ENCODE data around the gene EIF2S1.
"Not testable (repeated sequence)": the region's sequence is repeated elsewhere in the genome, so short reads cannot be mapped to it uniquely, and the experiment has no call there.

Gene EIF2S1

DNA sequence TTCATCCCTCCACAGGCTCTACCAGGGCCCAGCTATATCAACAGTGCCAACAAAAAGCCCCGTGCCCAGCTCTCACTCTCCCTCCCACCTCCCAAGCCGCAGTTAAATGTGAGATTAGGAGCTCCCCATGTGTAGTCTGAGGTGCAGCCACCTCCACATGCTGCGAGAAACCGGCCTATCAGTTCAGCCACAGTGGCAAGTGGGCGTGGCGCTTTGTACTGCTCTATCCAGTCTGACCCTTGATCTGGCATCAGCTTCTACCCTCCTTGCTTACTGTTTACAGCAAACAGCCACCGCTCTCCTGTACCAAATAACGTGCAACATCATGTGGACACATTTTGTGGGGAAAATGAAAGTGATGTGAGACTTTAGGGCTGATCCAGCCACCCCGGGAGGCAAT, 50.2 kb downstream of the EIF2S1 start:
- no peak for DNase-seq
- TF ChIP-seq, protein P1, sequence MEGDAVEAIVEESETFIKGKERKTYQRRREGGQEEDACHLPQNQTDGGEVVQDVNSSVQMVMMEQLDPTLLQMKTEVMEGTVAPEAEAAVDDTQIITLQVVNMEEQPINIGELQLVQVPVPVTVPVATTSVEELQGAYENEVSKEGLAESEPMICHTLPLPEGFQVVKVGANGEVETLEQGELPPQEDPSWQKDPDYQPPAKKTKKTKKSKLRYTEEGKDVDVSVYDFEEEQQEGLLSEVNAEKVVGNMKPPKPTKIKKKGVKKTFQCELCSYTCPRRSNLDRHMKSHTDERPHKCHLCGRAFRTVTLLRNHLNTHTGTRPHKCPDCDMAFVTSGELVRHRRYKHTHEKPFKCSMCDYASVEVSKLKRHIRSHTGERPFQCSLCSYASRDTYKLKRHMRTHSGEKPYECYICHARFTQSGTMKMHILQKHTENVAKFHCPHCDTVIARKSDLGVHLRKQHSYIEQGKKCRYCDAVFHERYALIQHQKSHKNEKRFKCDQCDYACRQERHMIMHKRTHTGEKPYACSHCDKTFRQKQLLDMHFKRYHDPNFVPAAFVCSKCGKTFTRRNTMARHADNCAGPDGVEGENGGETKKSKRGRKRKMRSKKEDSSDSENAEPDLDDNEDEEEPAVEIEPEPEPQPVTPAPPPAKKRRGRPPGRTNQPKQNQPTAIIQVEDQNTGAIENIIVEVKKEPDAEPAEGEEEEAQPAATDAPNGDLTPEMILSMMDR (IDR thresholded peaks at IDR 0.05; ENCODE audit: low read depth, low read length, missing control alignments) = no peak
- Histone ChIP-seq H3K27me3 (replicated peaks) (no peaks in the 10 kb centered on the region), H3K4me3 (ENCODE audit: low read depth, low read length) (no peak overlapping the region), H3K27ac (no peak overlapping the region), H3K36me3 (replicated peaks) (no peaks in the 10 kb centered on the region)
- in situ Hi-C loops (cut with HindIII; ENCODE audit: low pct_ligation_motif_present, low sequenced_read_pairs) = no loop called here

DNA sequence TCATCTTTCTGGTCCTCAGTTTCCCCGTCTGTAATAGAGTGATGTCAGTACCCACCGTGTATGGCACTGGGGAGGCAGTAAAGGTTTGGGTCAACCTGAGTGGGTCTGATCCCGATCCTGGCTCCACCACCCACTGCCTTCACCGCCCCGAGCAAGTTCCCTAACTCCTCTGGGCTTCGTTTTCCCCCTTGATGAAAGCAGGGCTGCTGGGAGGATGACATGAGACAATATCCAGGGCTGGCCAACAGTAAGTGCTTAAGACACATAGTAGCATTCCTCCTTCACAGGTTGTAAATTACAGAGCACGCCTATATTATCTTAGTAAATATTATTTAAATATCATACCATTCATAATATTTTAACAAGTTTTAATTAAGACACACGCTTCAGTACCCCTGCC, 51.2 kb downstream of the EIF2S1 start:
- Histone ChIP-seq H3K27me3 (replicated peaks) (no peaks in the 10 kb centered on the region), H3K4me3 (ENCODE audit: low read depth, low read length) (peak overlapping the region; percentile 61), H3K27ac (no peak overlapping the region), H3K36me3 (replicated peaks) (no peaks in the 10 kb centered on the region)
- no peak for DNase-seq
- in situ Hi-C loops (cut with HindIII; ENCODE audit: low pct_ligation_motif_present, low sequenced_read_pairs) = no loop called here
- TF ChIP-seq, protein P1 (IDR thresholded peaks at IDR 0.05; ENCODE audit: low read depth, low read length, missing control alignments) = no peak

DNA sequence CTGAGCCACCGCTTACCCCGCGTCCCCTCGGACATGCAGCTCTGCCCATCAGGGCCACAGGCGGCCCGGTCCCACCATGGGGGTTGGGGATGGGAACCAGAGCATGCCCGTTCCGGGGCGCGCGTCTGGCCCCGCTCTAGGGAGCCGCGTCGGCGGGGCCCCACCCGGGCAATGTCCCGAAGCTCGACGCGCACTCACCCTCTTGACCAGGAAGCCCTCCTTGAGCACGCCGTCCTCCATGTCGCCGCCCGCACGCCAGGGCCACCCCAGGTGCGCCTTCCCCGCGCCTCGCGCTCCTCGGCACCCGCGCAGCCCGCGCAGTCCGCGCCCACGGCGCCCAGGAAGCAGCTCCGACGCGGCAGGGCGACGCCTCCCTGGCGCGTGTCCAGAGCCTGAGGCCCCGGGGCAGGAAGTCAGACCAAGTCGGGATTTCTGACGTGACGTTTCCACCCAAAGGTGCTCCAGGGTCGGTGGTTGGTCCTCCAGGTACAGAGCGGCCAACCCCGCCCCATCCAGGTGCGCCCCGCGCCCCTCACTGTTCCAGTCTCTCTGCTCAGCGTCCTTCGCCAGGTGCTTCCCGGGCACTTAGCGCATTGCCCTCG, 51.8 kb downstream of the EIF2S1 start, which contains the start of gene PLEK2:
Gene PLEK2 (minus strand): TSS at position 346 of the 602 bp plus-strand sequence. CDS start 106 bp downstream, at position 240.
- H3K27me3 ChIP-seq (replicated peaks) = no peaks in the 10 kb centered on the region
- peak within 1 kb of the TSS; percentile 61 for H3K4me3 ChIP-seq (ENCODE audit: low read depth, low read length)
- H3K36me3 ChIP-seq (replicated peaks) = no peaks in the 10 kb centered on the region
- no peak within 1 kb of the TSS for H3K27ac ChIP-seq
- TF ChIP-seq, protein P1 (IDR thresholded peaks at IDR 0.05; ENCODE audit: low read depth, low read length, missing control alignments) = no peak
- no peak for DNase-seq
- in situ Hi-C loops (cut with HindIII; ENCODE audit: low pct_ligation_motif_present, low sequenced_read_pairs) = no loop called here

DNA sequence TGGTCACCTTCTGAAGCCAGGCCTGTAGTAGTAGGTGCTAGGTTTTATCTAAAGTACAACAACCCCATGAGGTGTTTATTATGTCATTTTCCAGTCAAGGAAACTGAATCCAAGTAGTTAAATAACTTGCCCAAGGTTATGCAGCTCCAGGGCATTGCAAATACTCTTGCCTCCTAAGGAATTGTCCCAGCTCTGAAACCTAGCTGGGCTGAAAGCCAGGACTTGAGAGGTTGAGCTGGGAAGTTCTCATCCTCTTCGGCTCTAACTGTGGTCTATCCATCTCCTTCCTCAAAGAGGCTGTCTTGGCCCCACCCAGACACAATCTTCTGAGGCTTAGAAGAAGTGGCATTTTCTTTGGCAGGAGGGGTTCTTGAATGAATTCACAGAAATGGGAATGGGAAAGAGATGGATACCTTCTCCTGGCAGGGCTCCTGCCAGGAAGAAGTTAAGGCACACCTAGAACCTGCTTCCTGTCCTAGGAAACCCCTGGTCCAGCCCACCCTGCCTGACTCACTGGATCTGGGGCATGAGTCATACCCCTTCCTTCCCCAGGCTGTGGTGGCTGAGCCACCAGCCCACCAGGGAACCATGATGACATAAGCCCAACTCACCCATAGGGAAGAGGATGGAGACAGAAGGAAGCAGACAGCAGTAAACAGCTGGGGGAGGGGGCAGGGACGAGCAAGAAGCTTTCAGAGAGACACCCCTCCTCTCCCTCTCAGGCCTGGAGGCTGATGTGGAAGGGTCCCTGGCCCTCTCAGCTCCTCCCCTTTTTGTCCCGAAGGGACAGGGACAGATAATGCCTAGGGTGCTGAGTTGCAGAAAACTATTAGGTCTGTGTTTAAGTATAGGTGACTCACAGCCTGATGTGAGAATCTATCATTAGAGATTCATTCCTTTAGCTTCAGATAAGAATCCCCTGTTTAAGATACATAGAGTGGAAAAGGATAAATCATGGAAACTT, 54.0 kb downstream of the EIF2S1 start:
- Histone ChIP-seq H3K4me3 (ENCODE audit: low read depth, low read length) (peak overlapping the region; percentile 18), H3K27me3 (replicated peaks) (no peaks in the 10 kb centered on the region), H3K36me3 (replicated peaks) (no peaks in the 10 kb centered on the region), H3K27ac (peak overlapping the region; percentile 44)
- TF ChIP-seq, protein P1 (IDR thresholded peaks at IDR 0.05; ENCODE audit: low read depth, low read length, missing control alignments) = no peak
- in situ Hi-C loops (cut with HindIII; ENCODE audit: low pct_ligation_motif_present, low sequenced_read_pairs) = no loop called here
- DNase-seq = peak; percentile 85

DNA sequence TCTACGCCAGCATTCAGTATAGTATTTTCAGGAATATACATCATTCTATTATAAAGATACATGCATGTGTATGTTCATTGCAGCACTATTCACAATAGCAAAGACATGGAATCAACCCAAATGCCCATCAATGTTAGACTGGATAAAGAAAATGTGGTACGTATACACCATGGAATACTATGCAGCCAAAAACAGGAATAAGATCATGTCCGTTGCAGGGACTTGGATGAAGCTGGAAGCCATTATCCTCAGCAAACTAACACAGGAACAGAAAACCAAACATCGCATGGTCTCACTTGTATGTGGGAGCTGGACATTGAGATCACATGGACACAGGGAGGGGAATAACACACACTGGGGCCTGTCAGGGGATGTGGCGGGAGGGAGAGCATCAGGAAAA, 55.5 kb downstream of the EIF2S1 start:
- DNase-seq; H3K36me3 ChIP-seq (replicated peaks); H3K4me3 ChIP-seq (ENCODE audit: low read depth, low read length); H3K27ac ChIP-seq; H3K27me3 ChIP-seq (replicated peaks); in situ Hi-C loops (cut with HindIII; ENCODE audit: low pct_ligation_motif_present, low sequenced_read_pairs): not testable (repeated sequence)

DNA sequence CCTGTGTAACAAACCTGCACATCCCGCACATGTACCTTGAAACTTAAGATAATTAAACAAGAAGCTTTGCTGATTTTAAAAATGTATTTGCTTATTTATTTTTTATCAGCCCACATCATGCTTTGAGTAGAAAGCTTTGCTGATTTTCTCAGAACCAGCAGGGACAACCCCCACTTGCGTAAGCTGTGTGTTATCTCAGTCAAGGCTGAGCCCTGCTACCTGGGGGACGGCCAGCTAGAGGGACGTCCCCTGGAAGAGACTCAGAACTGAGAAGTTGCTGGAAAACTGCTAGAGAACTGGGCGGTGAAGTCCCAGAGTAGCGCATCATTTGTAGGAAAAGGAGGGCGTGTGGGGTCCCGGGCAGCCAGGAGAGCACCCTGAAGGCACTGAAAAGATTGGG, 56.0 kb downstream of the EIF2S1 start:
- in situ Hi-C loops (cut with HindIII; ENCODE audit: low pct_ligation_motif_present, low sequenced_read_pairs) = no loop called here
- no peak for DNase-seq
- TF ChIP-seq, protein P1 (IDR thresholded peaks at IDR 0.05; ENCODE audit: low read depth, low read length, missing control alignments) = no peak
- no peaks in the 10 kb centered on the region for H3K27me3 ChIP-seq (replicated peaks)
- no peak overlapping the region for H3K27ac ChIP-seq
- H3K36me3 ChIP-seq (replicated peaks) = no peaks in the 10 kb centered on the region
- no peak overlapping the region for H3K4me3 ChIP-seq (ENCODE audit: low read depth, low read length)

Measured in brain microvascular endothelial cell (primary cell).